ENCODE data around the gene RABGAP1L. TPM values are rescaled to one million over a fixed set of nuclear protein-coding genes. Genes with fewer than 3 reads are reported as not detected.
"Not testable (repeated sequence)": the region's sequence is repeated elsewhere in the genome, so short reads cannot be mapped to it uniquely, and the experiment has no call there.

The RABGAP1L gene
- total RNA-seq, 4 donors from 2014 or later = 170 to 282 (median 182) TPM

- Histone ChIP-seq H3K27me3 (no peaks in the 10 kb centered on the region), H3K4me3 (no peak overlapping the region), H3K9me3 (no peaks in the 10 kb centered on the region), H3K27ac (no peak overlapping the region), H3K4me1 (no peaks in the 10 kb centered on the region), H3K36me3 (peaks cover 0 to 11% (median 0%) of the 10 kb centered on the region in 3 donors)
- TF ChIP-seq CTCF (IDR thresholded peaks at IDR 0.05) (no peak), POLR2A (IDR thresholded peaks at IDR 0.05) (no peak)
- no peak for DNase-seq
These were observed 480.1 kb downstream of the RABGAP1L start for GRCh38 chr1:174639461-174639860.

DNA sequence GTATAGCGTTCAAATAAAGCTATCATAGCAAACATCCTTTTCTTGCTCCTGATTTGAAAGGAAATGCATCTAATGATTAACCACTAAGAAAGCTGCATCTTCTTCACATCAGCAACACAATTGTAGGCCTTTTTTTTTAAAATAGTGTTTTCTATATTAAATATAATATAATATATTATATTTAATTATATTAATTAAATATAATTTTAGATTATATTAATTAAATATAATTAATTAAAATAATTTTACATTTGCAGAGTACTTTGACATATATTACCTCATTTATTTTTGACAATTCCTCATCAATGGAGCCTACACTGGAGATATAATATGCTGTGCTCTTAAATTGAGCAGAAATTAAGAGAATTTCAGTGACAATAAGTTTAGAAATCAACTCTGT lies 481.5 kb downstream of the RABGAP1L start:
- H3K4me1 ChIP-seq = no peaks in the 10 kb centered on the region
- no peak for DNase-seq
- TF ChIP-seq CTCF (IDR thresholded peaks at IDR 0.05) (no peak), POLR2A (IDR thresholded peaks at IDR 0.05) (no peak)
- no peaks in the 10 kb centered on the region for H3K27me3 ChIP-seq
- H3K9me3 ChIP-seq = no peaks in the 10 kb centered on the region
- no peak overlapping the region for H3K27ac ChIP-seq
- no peak overlapping the region for H3K4me3 ChIP-seq
- peaks cover 0 to 11% (median 0%) of the 10 kb centered on the region in 3 donors for H3K36me3 ChIP-seq

DNA sequence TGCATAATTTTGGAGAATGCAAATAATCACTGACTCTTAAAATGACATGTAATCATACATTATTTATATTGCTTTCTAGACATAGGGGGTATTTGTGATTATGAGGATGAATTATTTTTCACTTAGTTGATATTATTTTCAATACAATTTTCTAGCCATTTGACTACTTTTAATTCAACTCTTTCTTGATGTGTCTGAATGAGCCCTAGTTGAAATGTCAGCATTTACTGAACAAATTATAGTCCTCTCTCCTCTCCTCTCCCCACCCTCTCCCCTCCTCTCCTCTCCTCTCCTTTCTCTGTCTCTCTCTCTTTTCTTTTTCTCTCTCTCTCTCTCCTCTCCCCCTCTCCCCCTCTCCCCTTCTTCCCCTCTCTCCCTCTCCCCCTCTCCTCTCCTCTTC lies 483.1 kb downstream of the RABGAP1L start:
- no peak for DNase-seq
- no peak overlapping the region for H3K27ac ChIP-seq
- H3K4me1 ChIP-seq = no peaks in the 10 kb centered on the region
- H3K4me3 ChIP-seq = no peak overlapping the region
- no peaks in the 10 kb centered on the region for H3K9me3 ChIP-seq
- peaks cover 0 to 8% (median 0%) of the 10 kb centered on the region in 3 donors for H3K36me3 ChIP-seq
- no peaks in the 10 kb centered on the region for H3K27me3 ChIP-seq
- TF ChIP-seq CTCF (IDR thresholded peaks at IDR 0.05) = no peak
- no peak for TF ChIP-seq POLR2A (IDR thresholded peaks at IDR 0.05)

- Histone ChIP-seq H3K4me1 (no peaks in the 10 kb centered on the region), H3K9me3 (no peaks in the 10 kb centered on the region), H3K4me3 (no peak overlapping the region), H3K27ac (no peak overlapping the region), H3K27me3 (no peaks in the 10 kb centered on the region), H3K36me3 (no peaks in the 10 kb centered on the region)
- no peak for TF ChIP-seq CTCF (IDR thresholded peaks at IDR 0.05)
- TF ChIP-seq POLR2A (IDR thresholded peaks at IDR 0.05) = no peak
- no peak for DNase-seq
These were observed 483.9 kb downstream of the RABGAP1L start for GRCh38 chr1:174643206-174643605.

- not testable (repeated sequence) for H3K27me3 ChIP-seq, H3K4me3 ChIP-seq, H3K27ac ChIP-seq, H3K36me3 ChIP-seq, H3K9me3 ChIP-seq, H3K4me1 ChIP-seq, DNase-seq
These were observed 490.3 kb downstream of the RABGAP1L start for GRCh38 chr1:174649572-174649971.

DNA sequence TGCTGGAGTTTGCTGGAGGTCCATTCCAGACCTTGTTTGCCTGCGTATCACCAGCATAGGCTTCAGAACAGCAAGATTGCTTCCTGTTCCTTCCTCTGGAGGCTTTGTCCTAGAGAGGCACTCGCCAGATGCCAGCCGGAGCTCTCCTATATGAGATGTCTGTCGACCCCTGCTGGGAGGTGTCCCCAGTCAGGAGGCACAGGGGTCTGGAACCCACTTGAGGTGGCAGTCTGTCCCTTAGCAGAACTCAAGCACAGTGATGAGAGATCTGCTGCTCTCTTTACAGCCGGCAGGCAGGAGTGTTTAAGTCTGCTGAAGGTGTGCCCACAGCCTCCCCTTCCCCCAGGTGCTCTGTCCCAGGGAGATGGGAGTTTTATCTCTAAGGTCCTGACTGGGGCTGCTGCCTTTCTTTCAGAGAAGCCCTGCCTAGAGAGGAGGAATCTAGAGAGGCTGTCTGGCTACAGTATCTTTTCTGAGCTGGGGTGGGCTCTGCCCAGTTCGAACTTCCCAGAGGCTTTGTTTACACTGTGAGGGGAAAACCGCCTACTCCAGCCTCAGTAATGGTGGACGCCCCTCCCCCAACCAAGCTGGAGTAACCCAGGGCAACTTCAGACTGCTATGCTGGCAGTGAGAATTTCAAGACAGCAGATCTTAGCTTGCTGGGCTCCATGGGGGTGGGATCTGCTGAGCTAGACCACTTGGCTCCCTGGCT lies 493.4 kb downstream of the RABGAP1L start:
- H3K27me3 ChIP-seq = no peaks in the 10 kb centered on the region
- no peak overlapping the region for H3K27ac ChIP-seq
- H3K9me3 ChIP-seq = no peaks in the 10 kb centered on the region
- peak in 1 of 3 donors; percentile 25 for DNase-seq
- H3K4me3 ChIP-seq = no peak overlapping the region
- TF ChIP-seq POLR2A (IDR thresholded peaks at IDR 0.05) (no peak), CTCF (IDR thresholded peaks at IDR 0.05) (no peak)
- H3K4me1 ChIP-seq = no peaks in the 10 kb centered on the region
- no peaks in the 10 kb centered on the region for H3K36me3 ChIP-seq

Data from Peyer's patch (tissue), 4 donors.